Measurements from ENCODE around the gene GDPD3. TPM values are rescaled to one million over a fixed set of nuclear protein-coding genes. Genes with fewer than 3 reads are reported as not detected.
"Not testable (repeated sequence)": the region's sequence is repeated elsewhere in the genome, so short reads cannot be mapped to it uniquely, and the experiment has no call there.

Gene GDPD3
- total RNA-seq, 1 donor from 2014 or later: 0.50 TPM

GRCh38 chr16:30136971-30137605 is 23.8 kb upstream of the GDPD3 start:
- no peak for DNase-seq (ENCODE audit: low read depth)
- Histone ChIP-seq H3K27me3 (ENCODE audit: control insufficient read depth, insufficient read depth, low read length) (no peaks in the 10 kb centered on the region), H3K4me3 (ENCODE audit: low read depth, low read length) (no peak overlapping the region), H3K36me3 (ENCODE audit: control insufficient read depth, insufficient read depth, low read length) (no peaks in the 10 kb centered on the region)
- TF ChIP-seq CTCF (IDR thresholded peaks at IDR 0.05; ENCODE audit: insufficient read depth, low read length, poor library complexity, severe bottlenecking): no peak

- DNase-seq (ENCODE audit: low read depth): no peak
- H3K4me3 ChIP-seq (ENCODE audit: low read depth, low read length): no peak overlapping the region
- no peak for TF ChIP-seq CTCF (IDR thresholded peaks at IDR 0.05; ENCODE audit: insufficient read depth, low read length, poor library complexity, severe bottlenecking)
- no peaks in the 10 kb centered on the region for H3K36me3 ChIP-seq (ENCODE audit: control insufficient read depth, insufficient read depth, low read length)
- no peaks in the 10 kb centered on the region for H3K27me3 ChIP-seq (ENCODE audit: control insufficient read depth, insufficient read depth, low read length)
Observed at GRCh38 chr16:30132591-30132990, 19.3 kb upstream of the GDPD3 start.

- no peak for TF ChIP-seq CTCF (IDR thresholded peaks at IDR 0.05; ENCODE audit: insufficient read depth, low read length, poor library complexity, severe bottlenecking)
- H3K4me3 ChIP-seq (ENCODE audit: low read depth, low read length): no peak overlapping the region
Observed at GRCh38 chr16:30131869-30132475, 18.6 kb upstream of the GDPD3 start.

GRCh38 chr16:30127993-30128392 is 14.7 kb upstream of the GDPD3 start:
- TF ChIP-seq CTCF (IDR thresholded peaks at IDR 0.05; ENCODE audit: insufficient read depth, low read length, poor library complexity, severe bottlenecking): no peak
- Histone ChIP-seq H3K36me3 (ENCODE audit: control insufficient read depth, insufficient read depth, low read length) (no peaks in the 10 kb centered on the region), H3K4me3 (ENCODE audit: low read depth, low read length) (no peak overlapping the region), H3K27me3 (ENCODE audit: control insufficient read depth, insufficient read depth, low read length) (no peaks in the 10 kb centered on the region)
- DNase-seq (ENCODE audit: low read depth): no peak

More at GRCh38 chr16:30131869-30132475, 18.6 kb upstream of the GDPD3 start:
- H3K36me3 ChIP-seq (ENCODE audit: control insufficient read depth, insufficient read depth, low read length): no peaks in the 10 kb centered on the region
- no peak for DNase-seq (ENCODE audit: low read depth)
- no peaks in the 10 kb centered on the region for H3K27me3 ChIP-seq (ENCODE audit: control insufficient read depth, insufficient read depth, low read length)

GRCh38 chr16:30125690-30126089 is 12.4 kb upstream of the GDPD3 start:
- not testable (repeated sequence) for DNase-seq (ENCODE audit: low read depth); H3K36me3 ChIP-seq (ENCODE audit: control insufficient read depth, insufficient read depth, low read length); H3K4me3 ChIP-seq (ENCODE audit: low read depth, low read length); H3K27me3 ChIP-seq (ENCODE audit: control insufficient read depth, insufficient read depth, low read length)

GRCh38 chr16:30124985-30125379 is 11.6 kb upstream of the GDPD3 start:
- DNase-seq (ENCODE audit: low read depth): no peak
- Histone ChIP-seq H3K4me3 (ENCODE audit: low read depth, low read length) (no peak overlapping the region), H3K27me3 (ENCODE audit: control insufficient read depth, insufficient read depth, low read length) (no peaks in the 10 kb centered on the region), H3K36me3 (ENCODE audit: control insufficient read depth, insufficient read depth, low read length) (no peaks in the 10 kb centered on the region)
- no peak for TF ChIP-seq CTCF (IDR thresholded peaks at IDR 0.05; ENCODE audit: insufficient read depth, low read length, poor library complexity, severe bottlenecking)

Measured in kidney epithelial cell (primary cell).